ENCODE results near the gene SLC35E3. TPM values are rescaled to one million over a fixed set of nuclear protein-coding genes. Genes with fewer than 3 reads are reported as not detected.
A peak's percentile ranks its signal among the peaks of the same experiment; 100 is the strongest.

Gene SLC35E3
- total and polyA plus RNA-seq, 8 donors = 4.1 to 8.6 (median 5.7) TPM

- Histone ChIP-seq H3K4me3 (no peak overlapping the region), H3K27ac (no peak overlapping the region), H3K36me3 (no peaks in the 10 kb centered on the region), H3K4me1 (peaks cover 8 to 9% (median 8%) of the 10 kb centered on the region in 3 donors), H3K27me3 (no peaks in the 10 kb centered on the region), H3K9me3 (no peaks in the 10 kb centered on the region)
- no peak for FAIRE-seq
- intact Hi-C loops (cut with DNase I) = no loop called here
- no peak for DNase-seq
- 92 to 95% methylated on average over 2 of the region's 2 CpGs for WGBS, 2 donors
- no peak for ATAC-seq
- TF ChIP-seq, protein P1, sequence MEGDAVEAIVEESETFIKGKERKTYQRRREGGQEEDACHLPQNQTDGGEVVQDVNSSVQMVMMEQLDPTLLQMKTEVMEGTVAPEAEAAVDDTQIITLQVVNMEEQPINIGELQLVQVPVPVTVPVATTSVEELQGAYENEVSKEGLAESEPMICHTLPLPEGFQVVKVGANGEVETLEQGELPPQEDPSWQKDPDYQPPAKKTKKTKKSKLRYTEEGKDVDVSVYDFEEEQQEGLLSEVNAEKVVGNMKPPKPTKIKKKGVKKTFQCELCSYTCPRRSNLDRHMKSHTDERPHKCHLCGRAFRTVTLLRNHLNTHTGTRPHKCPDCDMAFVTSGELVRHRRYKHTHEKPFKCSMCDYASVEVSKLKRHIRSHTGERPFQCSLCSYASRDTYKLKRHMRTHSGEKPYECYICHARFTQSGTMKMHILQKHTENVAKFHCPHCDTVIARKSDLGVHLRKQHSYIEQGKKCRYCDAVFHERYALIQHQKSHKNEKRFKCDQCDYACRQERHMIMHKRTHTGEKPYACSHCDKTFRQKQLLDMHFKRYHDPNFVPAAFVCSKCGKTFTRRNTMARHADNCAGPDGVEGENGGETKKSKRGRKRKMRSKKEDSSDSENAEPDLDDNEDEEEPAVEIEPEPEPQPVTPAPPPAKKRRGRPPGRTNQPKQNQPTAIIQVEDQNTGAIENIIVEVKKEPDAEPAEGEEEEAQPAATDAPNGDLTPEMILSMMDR (IDR thresholded peaks at IDR 0.05) = no peak
Measured at GRCh38 chr12:68743356-68743755, 2.6 kb upstream of the SLC35E3 start.

- Histone ChIP-seq H3K4me3 (peak overlapping the region; percentile 34 to 81 (median 70)), H3K36me3 (no peaks in the 10 kb centered on the region), H3K4me1 (peaks cover 8 to 9% (median 8%) of the 10 kb centered on the region in 3 donors), H3K27me3 (no peaks in the 10 kb centered on the region), H3K27ac (peak overlapping the region; percentile 28 to 60 (median 58)), H3K9me3 (no peaks in the 10 kb centered on the region)
- WGBS, 2 donors = 24 to 30% methylated on average over 9 of the region's 9 CpGs
- FAIRE-seq (no peak), ATAC-seq (peak in 2 of 4 donors; percentile 7 to 10), DNase-seq (no peak)
- intact Hi-C loops (cut with DNase I) = no loop called here
- TF ChIP-seq, protein P1 (IDR thresholded peaks at IDR 0.05) = no peak
Measured at GRCh38 chr12:68745376-68745903, 536 bp upstream of the SLC35E3 start.

DNA sequence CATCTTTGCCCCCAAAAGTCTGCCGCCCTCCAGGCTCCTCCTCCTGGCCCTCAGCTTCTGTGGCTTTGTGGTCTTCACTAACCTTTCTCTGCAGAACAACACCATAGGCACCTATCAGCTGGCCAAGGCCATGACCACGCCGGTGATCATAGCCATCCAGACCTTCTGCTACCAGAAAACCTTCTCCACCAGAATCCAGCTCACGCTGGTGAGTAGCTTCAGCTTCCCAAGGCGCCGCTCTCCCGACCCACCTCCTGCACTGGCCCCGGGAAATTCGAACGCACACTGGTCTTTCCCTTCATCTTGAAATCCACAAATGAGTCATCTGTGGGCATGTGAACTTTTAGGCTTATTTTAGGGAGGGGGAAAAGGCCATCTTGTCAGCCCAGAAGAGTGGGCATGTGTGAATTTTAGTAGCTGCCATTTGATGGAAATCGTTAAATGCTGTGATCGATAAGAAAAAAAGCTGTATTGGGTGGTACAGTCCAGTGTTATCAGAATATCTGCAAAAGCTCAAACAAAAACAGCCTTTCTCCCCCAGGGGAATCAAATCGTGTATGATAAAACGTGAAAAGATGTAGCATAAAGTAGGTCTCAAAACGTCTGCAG is 700 bp downstream of the SLC35E3 start:
- ATAC-seq = peak; percentile 74 to 86 (median 77)
- intact Hi-C loops (cut with DNase I) = no loop called here
- TF ChIP-seq, protein P1 (IDR thresholded peaks at IDR 0.05) = no peak

DNA sequence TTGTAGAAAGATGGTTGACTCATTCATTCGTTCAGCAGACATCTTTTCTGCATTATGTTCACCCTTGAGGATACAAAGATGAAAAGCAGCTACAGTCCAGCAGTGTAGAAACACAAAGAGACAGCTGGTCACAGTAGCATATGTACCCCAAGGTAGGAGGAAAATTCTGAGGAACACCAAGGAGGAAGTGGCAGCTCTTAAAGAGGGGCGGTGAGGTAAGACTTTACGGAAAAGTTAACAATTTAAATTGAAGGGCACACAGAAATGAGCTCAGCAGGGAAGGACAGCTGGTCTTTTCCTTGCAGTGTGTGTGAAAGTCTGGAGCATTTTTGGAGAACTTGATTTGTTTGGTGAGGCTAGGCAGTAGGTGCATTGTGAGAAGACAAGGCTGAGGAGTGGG is 3.5 kb downstream of the SLC35E3 start:
- DNase-seq (no peak), ATAC-seq (no peak), FAIRE-seq (no peak)
- H3K9me3 ChIP-seq = no peaks in the 10 kb centered on the region
- 92% methylated on average over 3 of the region's 3 CpGs for WGBS, 2 donors
- H3K27ac ChIP-seq = no peak overlapping the region
- H3K4me3 ChIP-seq = no peak overlapping the region
- peaks cover 8 to 9% (median 8%) of the 10 kb centered on the region in 3 donors for H3K4me1 ChIP-seq
- intact Hi-C loops (cut with DNase I) = no loop called here
- TF ChIP-seq, protein P1 (IDR thresholded peaks at IDR 0.05) = no peak
- H3K36me3 ChIP-seq = no peaks in the 10 kb centered on the region
- no peaks in the 10 kb centered on the region for H3K27me3 ChIP-seq

More for the DNA sequence above, 700 bp downstream of the SLC35E3 start:
- FAIRE-seq (no peak), DNase-seq (peak; percentile 45 to 73 (median 58))
- H3K36me3 ChIP-seq = no peaks in the 10 kb centered on the region
- H3K27me3 ChIP-seq = no peaks in the 10 kb centered on the region
- H3K4me1 ChIP-seq = peaks cover 8 to 9% (median 8%) of the 10 kb centered on the region in 3 donors
- H3K9me3 ChIP-seq = no peaks in the 10 kb centered on the region
- 1 to 2% methylated on average over 15 of the region's 15 CpGs for WGBS, 2 donors
- H3K27ac ChIP-seq = peak overlapping the region; percentile 28 to 60 (median 58)
- H3K4me3 ChIP-seq = peak overlapping the region; percentile 34 to 81 (median 70)

DNA sequence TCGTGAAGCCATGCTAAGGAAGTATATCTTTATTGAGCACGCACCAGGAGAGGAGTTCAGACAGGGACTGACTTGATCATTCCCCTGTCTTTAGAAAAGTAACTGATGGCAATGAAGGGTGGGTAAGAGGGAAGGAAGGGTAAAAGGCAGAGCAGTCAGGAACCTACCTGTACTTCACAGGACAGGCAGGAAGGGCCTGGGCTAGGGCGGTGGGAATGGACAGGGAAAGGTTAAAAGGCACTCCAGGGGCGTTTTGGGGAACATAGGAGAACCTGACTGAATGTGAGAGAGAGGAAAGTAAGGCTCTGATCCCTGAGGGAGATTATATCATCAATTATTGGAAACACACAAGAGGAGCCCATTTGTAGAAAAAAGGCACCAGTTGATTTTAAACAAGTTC is 3.9 kb downstream of the SLC35E3 start:
- WGBS, 2 donors = 80 to 87% methylated on average over 4 of the region's 4 CpGs
- DNase-seq (no peak), ATAC-seq (no peak), FAIRE-seq (no peak)
- H3K4me1 ChIP-seq = peaks cover 8 to 9% (median 8%) of the 10 kb centered on the region in 3 donors
- no peaks in the 10 kb centered on the region for H3K9me3 ChIP-seq
- TF ChIP-seq, protein P1 (IDR thresholded peaks at IDR 0.05) = no peak
- no peaks in the 10 kb centered on the region for H3K36me3 ChIP-seq
- intact Hi-C loops (cut with DNase I) = no loop called here
- H3K4me3 ChIP-seq = no peak overlapping the region
- no peaks in the 10 kb centered on the region for H3K27me3 ChIP-seq
- H3K27ac ChIP-seq = no peak overlapping the region

Measured in pancreas (tissue), 10 donors.